SHP77 (cell line): Measurements from ENCODE around the gene MDFI.

Experiments
- DNase-seq, 2 experiments: peaks; one replicate each; lab custom pipeline; 2025; lab: John Stamatoyannopoulos, UW

The MDFI gene

DNA sequence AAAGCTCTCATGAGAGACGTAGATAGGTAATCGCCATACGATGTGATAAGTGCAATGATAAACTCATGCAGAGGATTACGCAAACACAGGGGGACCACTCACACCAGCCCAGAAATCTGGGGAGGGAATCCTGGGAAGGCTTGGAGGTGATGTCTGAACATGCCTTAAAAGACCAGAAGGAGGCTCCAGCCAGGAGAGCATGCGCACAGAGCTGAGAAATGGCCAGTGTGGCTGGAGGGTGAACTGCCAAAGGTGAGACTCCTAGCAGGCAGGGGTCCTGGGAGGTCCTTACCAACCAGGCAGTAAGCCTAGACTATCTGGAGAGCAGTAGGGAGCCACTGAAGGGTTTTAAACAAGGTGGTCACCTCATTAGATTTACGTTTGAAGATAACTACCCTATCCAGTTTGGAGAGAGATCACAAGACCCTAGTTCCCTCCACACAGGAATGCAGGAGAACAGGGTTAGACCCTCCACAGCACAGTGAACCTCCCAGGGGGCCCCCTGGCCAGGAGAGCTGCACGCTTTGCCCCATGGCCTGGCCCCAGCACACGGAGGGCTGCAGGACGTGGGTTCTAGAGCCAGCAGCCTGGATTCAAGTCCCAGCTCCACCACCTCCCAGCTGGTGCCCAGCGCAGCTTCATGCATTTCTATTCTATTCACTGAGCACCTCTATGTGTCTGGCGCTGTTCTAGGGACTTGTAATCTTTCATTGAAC lies 13.1 kb downstream of the MDFI start:
- DNase-seq: no peak

DNA sequence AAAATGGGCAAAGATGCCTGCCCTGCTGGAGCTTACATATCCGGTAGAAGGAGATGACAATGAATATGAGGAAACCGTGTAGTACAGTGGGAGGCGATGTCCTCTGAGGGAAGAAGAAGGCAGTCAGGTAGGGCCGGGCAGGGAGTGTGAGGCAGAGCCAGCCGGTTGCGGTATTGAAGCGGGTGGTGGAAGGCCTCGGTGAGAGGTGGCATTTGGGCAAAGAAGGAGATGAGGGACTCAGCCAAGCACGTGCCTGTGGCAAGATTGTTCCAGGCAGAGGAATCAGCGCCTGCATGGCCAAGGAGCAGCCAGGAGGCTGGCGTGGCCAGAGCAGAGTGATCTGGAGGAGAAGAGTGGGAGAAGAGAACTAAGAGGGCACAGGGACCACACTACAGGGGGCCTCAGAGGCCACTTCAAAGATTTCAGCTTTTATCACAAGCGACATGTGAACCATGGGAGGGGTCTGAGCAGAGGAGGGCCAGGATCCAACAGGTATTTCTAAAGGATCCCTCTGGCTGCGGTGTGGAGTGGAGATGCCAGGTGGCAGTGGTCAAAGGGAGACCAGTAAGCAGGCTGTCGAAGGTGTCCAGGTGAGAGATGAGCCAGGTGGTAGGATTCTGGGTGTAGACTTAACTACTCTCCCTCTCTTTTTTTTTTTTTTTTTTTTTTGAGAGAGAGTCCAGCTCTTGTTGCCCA lies 13.8 kb downstream of the MDFI start:
- no peak for DNase-seq

DNA sequence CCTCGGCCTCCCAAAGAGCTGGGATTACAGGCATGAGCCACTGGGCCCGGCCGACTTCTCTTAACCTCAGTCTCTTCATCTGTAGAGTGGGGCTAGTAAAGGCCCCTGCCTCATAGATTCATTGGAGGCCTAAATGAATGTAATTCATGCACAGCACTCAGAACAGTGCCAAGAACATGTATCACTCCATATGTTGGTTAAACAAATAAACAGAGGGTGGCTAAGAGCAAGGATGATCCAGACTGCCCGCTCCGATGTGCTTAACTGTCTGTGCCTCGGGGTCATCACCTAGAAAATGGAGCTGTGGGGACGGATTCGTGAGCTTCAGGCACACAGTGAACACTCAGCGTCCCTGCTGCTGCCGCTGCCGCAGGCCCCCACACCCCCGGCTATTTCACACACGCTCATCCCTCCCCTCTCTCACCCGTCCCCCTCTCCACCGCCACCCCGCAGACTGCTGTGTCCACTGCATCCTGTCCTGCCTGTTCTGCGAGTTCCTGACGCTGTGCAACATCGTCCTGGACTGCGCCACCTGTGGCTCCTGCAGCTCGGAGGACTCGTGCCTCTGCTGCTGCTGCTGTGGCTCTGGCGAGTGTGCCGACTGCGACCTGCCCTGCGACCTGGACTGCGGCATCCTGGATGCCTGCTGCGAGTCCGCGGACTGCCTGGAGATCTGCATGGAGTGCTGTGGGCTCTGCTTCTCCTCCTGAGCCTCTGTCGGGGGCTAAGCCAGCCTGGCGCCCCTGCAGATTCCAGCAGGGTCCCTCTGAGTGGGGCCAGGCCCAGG lies 14.8 kb downstream of the MDFI start:
- no peak for DNase-seq

DNA sequence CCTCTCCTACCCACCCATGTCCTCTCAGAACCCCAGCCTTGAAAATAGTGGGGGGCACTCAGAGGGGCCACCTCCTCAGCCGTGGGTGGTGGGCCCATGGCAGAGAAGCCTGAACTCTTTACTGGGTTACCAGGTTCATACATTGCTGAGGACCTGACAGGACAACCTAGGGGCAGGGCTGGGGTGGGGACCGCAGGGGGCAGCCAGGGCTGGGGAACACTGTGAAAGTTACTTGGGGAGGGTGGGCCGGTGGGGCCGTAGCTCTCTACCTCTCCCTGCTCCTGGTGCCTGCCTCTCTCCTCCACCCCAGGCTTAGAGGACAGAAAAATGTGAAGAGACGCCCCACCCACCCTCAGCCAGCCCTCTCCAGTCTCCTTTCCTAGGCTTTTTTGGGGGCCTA lies 15.4 kb downstream of the MDFI start:
- DNase-seq: no peak

DNA sequence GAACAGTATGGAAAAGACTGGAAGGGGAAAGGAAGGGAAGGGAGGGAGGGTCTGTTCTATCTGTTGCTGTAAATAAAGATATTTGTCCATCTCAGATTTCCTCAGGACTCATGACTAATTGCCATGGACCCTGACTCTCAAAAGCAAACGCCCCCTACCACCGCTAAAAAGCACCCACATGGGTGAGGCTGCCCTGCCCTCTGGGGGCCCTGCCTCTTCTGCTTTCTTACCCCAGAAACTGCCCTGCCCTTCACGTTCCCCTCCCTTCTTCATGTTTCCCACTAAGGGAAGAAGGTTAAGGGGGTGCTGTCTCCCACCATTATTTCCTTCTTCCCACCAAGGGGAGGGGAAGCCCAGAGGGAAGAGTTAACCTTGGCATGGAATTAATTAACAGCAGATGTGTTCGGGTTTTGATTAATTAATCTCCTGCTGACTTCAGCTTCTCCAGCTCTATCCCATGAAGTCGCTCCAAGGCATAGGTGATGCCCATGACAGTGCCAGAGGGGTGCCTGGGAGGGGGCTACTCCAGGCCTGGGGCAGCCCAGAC lies 16.0 kb downstream of the MDFI start:
- DNase-seq: no peak

DNA sequence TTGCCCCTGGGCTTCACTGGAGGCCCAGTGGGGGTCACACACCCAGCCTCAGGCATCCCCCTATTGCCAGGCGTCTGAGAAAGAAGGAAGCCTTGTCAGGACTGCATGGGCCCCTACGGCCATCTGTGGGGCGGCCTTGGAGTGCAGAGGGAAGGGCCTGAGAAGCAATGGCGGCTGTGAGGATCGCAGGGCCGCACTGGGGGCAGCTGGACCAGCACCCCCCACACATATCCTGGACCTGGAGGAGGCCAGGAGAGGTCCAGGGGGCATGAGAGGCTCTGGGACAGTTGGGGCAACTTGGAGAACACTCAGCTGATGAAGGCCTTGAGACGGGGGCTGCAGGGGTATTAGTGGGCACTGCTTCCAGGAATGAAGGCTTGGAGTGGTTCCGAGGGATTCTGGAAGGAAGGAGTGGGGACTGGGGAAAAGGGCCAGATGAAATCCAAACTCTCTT lies 16.5 kb downstream of the MDFI start:
- DNase-seq: no peak

DNA sequence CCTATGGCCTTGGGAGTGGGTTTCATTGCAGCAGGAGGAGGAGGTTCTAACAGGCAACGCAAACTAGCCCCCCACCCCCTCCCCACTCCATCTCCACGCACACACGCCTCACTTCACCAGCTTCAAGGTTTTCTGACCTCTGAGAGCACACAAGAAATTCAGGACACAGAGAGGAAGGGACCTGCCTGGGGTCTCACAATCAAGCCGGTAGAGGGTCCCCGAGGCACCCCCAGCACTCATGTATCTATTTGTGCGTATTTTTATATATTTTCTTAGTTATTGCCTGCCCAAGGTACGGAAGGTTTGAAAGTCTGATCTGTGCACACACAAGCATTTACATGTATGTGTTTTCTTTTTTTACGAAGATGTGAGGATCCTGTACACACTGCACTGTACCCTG lies 16.9 kb downstream of the MDFI start:
- DNase-seq: no peak

DNA sequence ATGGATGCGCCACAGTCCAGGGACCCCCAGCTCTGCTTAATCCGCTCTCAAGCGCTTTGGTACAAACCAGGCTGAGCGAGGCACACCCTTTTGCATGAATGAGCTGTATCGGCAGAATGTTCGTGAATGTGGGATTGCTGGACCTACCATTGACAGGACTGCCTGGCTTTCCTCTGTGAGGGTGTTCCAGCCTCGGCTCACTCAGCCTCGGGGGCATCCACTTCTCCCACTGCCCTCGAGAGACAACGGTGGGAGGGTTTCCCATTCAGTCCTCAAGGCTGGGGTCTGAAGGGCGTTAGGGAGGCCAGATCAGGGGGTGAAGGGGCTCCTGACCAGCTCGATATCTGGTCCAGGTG lies 17.4 kb downstream of the MDFI start:
- DNase-seq: no peak

DNA sequence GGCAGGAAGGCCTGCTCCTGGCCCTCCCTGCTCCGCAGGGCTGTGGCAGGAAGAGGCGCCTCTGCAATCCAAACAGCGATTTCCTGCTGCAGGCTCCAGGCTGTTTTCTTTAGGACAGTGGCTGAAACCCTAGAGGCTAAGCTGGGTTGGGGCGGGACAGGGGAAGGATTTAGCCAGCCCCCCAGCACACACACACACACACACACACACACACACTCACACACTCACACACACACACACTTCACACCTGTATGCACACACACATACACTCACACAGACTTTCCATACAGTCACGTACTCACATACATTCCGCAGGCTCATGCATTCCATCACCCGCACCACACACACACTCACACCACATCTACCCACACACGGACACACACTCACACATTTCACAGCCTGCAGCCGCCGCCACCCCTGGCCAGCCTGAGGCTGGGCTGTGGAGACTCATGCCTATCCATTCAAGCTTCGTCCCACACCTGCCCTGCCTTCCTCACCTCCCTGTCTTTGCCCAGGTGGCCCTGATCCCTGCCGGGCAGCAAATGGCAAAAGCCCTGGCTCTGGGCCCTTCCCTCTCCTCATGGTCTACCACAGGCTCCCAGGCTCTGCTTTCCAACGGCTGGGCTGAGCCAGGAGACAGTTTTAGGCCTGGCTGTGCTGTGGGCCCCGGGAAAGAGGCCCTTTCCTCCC lies 17.9 kb downstream of the MDFI start:
- no peak for DNase-seq

DNA sequence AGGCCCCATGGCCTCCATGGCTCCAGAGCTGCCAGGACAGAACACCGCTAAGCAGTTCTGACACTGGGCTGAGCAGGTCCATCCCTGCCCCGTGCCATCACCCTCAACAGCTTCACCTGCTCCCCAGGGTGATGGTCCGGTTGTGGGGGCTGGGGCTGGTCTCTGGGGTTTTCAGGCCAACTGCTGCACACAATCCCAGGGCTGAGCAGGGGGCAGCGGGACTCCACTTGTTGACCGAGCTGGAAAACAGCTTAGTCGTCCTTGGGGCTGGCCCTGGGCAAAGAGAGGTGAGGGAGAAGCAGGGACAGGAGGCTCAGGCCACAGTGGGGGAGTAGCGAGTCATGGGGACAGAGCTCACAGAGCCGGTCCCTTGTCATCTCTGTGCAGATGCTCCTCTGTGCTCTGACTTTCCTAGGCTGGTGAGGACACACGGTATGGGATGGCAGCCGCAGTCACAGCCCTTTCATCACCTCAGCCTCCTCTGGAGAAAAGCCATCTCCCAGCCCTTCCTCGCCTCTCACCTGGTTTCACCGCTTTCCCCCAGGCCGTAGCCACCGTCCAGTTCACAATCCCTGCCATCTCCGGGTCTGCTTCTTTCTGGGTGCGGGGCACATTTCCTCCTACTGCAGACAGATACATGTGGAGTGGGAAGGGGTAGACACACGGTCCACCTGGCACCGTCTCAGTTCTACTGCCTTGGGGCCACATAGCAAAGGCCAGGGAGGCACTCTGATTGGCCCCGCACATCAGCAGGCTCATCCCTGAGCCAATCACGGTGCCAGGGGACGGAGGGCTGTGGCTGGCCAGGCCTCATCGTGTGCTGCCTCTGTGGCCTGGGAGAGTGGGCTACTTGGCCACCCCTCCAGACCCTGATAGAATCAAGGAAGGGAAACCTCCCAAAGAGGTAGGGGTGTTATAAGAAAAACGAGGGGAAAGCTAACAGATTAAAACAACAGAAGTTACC lies 19.1 kb downstream of the MDFI start:
- no peak for DNase-seq

DNA sequence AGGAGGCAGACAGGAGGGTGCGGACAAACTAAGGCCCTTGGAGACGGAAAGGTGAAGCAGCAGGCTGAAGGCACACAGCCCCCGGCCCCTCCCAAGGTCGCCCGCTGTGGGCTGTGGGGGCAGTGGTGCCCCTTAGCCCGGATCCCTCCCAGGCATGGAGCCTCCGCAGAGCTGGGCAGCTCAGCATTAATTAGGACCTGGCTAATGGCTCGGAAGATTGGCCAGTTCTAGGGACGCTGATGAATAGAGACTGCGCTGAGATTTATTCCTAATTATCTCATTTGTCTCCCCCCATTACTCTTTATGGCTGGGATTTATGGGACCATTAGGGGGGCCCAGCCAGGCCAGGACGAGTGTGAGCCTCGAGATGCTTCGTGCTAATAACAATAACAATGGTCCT lies 20.4 kb downstream of the MDFI start:
- no peak for DNase-seq

DNA sequence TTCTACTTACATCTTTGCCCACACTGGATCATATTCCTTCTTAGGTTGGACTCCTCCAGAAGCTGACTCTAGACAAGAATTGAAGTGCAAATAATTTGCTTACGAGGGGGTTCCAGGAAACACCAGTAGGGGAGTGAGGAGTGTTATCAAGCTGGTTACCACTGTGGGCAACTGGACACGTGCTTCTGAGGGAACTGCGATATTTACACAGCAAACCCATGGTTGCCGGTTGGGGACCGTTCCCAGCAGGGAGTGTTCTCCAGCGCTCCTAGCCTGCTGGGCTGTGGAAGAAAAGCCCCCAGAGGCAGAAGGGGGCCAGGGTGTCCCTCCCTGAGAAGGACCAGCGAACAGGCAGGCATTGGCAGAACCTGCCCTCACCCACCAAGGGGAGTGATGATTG lies 21.7 kb downstream of the MDFI start:
- no peak for DNase-seq

DNA sequence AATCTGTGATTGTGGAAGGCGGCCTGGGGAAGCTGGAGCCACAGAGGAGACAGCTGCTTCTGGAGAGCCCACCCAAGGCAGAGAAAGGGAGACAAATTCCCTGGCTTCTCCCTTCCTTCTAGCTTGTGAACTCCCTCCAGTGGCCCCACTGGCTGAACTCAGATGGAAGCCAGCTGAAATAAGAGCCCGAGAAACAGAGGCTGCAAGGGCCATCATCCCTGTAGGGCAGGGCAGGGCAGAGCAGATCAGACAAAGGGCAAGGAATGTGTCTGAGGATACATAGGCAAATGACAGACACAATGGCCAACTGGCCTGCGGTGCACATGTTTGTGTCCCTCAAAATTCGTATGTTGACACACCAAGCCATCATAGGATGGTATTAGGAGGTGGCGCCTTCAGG lies 25.3 kb downstream of the MDFI start:
- no peak for DNase-seq

DNA sequence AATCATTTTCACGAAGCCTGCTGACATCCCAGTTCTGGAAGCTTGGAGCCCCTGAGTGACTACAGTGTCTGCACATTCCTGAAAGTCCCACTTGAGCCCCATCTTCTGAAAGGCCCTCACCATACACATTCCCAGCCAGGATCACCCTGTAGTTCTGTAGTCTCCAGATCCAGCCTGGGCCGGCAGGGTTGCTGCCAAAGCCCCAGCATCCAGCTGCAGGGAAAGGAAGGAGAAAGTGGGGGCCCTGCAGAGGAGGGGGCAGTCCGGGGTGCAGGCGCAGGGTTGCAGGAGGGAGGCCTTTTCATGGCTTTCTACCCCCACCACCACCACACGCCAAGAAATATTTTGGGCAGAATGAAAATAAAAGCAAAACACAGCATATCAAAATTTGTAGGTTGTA lies 26.0 kb downstream of the MDFI start:
- DNase-seq: no peak

DNA sequence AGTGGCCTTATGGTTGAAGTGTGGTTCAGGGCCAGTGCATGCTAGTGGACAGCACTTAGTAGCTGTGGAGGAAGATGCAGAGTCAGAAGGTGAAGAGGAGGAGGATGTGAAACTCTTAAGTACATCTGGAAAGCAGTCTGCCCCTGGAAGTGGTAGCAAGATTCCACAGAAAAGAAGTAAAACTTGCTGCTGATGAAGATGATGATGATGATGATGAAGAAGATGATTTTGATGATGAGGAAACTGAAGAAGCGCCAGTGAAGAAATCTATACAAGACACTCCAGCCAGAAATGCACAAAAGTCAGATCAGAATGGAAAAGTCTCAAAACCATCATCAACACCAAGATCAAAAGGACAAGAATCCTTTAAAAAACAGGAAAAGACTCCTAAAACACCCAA lies 28.9 kb downstream of the MDFI start:
- no peak for DNase-seq

DNA sequence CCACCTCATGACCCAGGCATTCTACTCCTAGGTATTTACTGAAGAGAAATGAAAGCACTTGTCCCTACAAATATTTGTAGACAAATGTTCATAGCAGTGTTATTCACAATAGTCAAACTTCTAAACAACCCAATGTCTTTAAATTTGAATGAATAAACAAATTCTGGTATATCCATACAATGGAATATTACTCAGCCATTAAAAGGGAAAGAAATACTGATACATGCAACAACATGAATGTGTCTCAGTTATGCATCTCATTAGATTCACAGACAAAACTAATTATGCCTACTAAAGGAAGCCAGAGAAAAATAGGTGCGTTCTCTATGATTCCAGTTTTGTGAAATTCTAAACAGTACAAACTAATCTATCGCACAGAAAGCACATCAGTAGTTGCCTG lies 30.7 kb downstream of the MDFI start:
- no peak for DNase-seq

DNA sequence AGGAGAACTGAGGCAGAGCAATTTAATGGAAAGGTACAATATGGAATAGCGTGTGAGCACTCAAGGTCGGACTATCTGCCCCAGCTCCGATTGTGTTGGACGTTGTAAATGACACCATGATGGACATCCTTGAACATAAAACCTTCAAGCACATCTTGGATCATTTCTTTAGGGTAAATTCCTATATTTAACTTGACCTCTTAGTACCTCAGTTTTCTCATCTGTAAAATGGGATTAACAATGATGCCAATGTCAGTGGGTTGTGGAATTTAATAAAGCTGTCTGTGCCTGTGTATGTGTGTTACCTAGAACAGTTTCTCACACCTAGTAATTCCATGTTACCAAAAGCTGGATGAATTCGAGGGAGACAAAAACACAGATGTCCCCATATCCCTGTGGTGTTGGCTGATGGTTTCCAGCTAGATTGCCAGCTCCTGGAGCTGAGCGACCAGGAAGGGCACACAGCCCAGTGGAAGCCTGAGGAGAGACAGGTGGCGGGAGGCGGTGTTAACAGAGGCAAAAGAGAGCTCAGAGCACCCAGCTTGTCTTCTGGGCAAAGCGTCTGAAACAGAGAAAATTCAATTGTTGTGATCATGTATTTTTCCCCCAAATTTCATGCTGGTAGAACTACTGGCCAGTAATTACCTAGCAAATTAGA lies 32.6 kb downstream of the MDFI start:
- no peak for DNase-seq

DNA sequence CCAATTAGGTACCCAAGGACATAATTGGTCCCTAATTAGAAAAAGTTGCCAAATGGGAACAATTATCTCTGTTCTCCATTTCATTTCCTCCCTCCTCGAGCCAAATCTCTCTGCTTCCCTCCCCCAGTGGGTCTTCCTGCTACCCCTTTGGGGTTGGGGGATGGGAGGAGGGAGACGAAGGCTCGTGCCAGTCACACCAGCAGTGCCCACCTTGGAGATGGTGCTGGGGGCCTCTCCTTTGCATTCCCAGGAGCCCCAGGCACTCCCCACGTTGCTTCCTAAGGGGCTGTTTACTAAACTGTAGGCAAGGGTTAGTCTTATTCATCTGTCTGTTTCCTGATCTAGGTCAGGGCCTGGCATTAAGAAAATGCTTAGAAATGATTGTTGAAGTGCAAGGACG lies 33.1 kb downstream of the MDFI start:
- DNase-seq: no peak

DNA sequence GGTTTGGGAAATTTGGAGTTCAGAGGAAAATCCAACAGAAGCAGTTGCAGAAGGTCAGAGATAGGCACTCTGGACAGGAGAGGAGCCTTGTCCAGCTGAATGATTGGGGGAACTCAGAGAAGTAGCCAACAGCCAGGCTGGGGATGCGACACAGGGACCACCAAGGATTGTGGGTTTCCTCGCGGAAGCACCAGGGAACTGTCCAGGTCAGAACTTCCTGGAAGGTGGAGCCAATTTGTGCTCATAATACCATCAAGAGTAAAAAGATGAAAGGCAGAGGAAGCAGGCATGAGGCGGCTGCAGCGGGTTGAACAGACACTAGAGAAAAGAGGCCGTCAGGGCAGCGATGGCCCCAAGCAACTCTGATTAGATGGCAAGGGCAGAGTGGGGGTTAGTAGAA lies 33.7 kb downstream of the MDFI start:
- DNase-seq: no peak
